ENCODE data around the gene FLNC.

FLNC gene

DNA sequence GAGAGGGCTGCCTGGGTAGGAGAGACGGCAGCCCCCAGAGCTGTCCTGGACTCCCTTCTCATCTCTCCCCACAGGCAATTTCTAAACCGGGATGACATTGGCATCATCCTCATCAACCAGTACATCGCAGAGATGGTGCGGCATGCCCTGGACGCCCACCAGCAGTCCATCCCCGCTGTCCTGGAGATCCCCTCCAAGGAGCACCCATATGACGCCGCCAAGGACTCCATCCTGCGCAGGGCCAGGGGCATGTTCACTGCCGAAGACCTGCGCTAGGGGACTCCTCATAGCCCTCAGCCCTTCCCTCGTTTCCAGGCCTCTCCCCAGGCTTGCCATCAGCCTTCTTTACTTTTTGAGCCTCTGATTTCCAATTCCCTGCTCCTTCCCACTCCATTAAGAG lies 35.1 kb downstream of the FLNC start:
- no peak for DNase-seq (ENCODE audit: low spot score)

DNA sequence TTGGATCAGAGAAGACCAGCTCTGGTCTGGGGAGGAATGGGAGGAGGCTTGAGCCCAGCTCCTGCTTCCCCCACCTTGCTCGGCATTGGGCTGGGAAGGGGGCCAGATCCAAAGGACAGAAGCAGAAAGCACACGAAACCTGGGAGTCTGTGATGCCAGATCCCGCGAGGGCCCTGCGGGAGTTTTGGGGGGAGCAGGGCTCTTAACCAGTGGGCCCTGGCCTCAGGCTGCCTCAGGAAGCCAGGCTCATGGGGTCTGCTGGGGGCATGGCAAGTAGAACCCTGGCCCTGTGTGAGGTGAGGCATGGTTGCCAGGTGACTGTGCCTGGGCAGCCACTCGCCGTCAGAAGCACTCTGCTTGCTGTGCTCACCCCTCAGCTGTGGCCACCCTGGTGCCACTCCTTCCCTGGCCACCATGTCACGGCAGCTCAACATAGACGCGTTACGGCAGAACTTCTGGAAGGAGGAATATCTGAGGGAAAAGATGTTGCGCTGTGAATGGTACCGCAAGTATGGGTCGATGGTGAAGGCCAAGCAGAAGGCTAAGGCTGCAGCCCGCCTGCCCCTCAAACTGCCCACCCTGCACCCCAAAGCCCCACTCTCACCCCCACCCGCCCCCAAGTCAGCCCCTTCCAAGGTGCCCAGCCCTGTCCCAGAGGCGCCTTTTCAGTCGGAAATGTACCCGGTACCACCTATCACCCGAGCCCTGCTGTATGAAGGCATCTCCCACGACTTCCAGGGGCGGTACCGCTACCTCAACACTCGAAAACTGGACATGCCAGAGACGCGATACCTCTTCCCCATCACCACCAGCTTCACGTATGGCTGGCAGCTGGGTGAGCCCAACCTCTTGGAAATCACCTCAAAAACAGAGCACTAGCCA lies 36.0 kb downstream of the FLNC start:
- DNase-seq (ENCODE audit: low spot score), result no peak

DNA sequence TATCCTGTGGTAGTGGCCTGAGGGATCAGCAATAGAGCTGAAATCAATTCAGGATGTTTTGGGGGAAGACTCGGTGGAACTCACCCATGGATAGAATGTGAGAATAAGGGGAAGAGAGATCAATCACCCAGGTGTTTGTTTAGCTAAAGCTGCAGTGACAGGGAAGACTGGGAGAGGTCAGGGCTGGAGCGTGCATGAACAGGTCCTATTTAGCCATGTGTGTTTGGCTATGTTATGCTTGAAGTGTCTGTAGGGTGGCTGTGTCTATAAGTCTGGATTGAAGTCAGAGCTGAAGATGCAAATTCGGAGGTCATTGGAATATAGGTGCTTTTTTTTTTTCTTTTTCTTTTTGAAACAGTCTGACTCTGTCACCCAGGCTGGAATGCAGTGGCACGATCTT lies 37.0 kb downstream of the FLNC start:
- no peak for DNase-seq (ENCODE audit: low spot score)

DNA sequence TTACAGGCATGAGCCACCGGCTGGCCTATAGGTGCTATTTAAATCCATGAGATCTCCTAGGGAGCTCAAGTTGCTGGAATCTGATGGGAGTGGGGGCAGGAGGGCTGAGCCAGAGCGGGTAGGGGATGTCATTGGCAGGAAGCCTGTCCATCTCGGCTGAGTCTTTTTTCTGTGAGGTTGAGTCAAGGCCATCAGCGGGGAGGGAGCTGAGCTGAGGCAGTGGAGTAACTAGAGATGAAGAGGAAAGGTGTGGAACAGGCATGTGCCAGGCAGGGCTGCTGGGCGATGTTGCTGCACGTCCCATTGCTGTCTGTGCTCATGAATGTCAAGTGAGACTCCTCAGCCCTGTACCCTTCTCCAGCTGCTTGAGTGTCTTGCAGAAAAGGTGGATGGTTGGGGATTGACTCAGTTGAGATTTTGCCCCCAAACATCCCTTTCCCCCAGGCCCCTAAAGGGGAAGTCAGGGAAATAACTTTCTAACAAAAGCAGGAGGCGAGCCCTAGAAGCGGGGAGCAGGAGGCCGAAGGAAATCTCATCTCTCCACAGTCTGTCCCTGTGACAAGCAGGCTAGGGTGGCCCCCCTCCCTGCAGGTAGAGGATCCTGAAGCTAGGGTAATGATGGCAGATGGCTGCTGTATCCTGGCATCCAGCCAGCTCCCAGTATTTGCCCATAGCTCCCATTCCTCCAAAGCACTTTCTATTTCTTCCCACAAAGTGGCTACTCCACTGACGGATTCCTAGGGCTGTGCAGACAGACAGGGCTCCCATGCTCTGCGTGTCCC lies 37.8 kb downstream of the FLNC start:
- peak; percentile 53 for DNase-seq (ENCODE audit: low spot score)

DNA sequence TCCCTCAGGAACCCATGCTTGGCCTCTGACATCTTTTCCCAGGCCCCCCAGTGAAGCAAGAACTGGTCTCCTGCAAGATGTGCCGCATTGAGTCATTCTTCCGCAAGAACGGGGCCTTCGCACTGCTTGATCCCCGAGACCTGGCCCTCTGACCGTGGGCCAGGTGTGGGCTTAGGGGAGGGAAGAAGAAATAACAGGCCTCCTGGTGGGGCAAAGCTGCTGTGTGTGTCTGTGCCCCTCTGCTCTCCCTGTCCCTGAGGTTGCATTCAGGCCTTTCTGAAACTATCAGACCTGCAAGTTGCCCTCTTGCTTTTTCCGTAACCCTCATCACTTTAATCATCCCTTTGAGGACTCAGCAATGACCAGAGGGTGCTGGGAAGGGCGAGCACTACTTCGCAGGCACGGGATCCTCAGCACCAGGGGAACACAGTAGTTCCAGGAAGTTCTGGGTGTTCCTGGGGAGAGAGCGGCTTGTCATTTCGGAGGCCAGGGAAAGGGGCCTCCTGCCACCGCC lies 38.5 kb downstream of the FLNC start:
- peak; percentile 59 for DNase-seq (ENCODE audit: low spot score)

DNA sequence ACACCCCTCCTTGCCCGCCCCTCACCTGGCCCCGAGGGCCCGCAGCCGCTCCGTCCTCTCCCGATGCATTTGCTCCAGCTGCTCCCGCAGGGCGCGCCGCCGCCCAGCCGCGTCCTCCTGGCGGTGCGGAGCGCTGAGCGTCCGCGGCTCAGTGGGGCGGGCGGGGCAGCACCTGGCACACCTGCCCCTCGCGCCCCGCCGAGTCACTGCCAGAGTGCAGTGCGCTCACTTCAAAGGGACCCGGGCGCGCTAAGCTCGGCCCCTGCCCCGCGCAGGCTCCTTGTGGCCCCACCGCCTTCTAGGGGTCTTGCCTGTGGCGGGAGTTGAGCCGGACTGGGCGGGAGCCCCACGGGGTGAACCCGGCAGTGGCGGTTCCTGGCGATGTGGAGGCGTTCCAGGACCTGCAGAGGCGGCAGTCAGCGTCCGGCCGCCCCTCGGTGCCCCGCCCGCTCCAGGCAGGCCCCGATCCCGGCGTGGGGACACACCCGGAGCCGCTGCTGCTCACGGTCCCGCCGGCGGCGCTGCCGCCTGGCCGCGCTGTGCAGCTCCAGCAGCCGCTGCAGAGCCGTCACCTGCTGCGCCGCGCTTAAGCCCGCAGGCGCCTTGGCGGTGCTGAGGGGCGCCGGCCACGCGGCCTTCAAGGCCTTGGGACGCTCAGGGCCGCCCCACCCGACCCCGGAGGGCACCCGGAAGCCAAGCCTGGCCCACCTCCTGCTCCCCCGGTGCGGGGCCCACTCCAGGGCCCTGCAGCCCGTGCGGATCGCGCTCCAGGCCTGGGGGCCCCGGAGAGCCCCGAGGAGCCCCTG lies 39.1 kb downstream of the FLNC start:
- DNase-seq (ENCODE audit: low spot score), result peak; percentile 81

DNA sequence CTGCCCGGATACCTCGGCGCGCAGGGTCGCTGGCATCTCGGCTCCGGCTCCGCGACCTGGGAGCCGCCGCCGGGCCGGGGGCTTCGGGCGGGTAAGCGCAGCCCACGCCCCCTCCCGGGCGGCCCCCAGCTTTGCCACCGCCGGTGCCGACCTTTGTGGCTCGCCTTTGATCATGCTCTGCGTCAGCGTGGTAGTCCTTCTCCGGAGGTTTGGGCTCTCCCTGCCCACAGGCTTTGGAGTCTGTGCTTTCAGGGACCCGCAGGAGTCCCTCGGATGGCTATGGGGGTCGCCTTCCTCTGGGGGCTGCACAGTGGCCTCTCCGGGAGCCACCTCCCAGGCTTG lies 39.7 kb downstream of the FLNC start:
- peak; percentile 43 for DNase-seq (ENCODE audit: low spot score)

DNA sequence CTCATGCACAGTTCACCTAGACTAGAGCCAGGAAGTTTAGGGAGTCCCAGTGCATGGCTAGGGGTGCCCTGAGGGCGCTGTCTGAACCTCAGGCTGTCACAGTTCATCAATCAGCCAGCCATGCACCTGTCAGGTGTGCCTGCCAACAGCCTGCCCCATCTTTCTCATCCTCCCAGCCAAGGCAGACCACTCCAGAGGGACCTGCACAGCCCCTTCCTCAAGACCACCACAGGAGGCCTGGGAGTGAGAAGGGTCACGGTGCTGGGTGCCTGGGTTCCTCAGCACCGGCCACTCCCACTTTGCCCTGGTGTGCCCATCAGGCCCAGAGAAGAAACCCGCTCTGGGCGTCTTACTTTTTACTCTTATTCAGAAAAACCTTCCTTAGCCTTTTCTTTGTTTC lies 40.8 kb downstream of the FLNC start:
- no peak for DNase-seq (ENCODE audit: low spot score)

DNA sequence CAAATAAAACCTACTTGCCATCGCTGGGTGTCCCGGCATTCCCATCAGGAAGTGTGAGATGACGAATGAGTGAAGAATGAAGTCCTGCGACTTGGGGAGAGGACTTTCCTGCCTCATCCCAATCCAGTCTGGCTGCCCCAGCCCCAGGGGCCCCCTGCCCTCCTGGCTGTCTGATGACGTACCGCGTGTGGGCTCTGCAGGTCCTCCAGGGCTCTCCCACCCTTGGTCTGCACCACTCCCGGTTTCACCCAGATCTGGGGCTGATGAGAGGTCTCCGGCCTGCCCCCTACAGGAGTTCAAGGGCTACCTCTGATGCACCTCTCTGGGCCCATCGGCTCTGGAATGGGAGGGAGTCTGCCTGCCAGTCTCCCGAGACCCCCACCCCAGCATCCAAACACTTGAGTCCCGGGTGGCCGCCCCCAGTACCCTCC lies 42.2 kb downstream of the FLNC start:
- no peak for DNase-seq (ENCODE audit: low spot score)

DNA sequence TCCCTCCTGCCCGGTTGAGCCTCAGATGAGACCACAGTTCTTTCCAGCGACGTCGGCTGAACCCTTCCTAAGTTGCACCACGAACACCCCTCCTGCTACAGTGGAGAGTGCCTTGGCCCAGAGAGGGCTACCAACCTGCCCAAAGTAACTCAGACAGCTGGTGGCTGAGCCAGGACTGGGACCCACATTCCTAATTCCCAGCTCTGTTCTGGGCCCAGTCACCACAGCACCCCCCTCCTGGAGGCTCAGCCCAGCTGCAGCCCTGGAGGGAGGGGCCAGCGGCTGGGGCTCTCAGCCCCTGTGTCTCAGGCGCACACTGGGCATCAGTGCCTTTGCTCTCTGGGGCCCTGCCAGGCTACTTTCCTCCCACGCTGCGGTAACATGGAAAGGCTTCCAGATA lies 43.0 kb downstream of the FLNC start:
- DNase-seq (ENCODE audit: low spot score), result no peak

DNA sequence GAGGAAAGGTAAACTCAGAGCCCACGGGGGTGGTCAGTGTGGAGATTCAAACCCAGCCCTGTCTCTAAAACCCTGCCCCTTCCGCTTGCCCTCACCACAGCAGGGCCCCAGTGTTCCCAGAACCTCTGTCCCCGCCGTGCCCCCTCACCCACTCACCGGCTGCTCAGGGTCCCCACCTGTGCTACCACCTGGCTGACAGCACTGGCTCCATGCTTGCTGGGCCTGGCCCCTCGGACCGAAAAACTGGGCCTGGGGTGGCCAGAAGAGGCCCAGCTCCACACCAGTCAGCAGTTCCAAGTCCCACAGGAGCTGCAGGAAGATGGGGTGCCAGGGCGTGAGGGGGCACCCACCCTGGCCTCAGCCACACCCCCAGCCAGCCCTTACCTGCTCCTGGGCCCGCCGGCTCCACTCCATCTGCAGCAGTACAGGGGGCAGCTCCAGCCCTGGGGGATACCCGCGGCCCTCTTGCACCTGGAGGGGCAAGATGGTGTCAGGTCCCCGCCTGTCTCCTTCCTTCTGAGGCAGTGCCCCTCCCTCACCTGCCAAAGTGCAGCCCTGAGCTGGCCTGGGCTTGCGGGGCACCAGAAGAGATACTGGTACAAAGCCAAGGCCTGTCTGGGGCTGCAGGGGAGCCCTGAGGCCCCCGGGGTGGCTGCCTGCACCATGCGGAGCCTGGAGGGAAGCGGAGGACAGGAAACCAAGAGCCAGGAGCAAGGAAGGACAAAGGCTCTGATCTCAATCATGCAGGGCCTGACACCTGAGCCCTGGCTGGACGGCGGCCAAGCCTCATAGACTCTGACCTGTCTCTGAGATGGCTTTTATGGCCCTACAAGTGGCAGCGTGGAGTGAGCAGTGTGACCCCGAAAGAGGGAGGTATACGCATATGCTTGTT lies 44.2 kb downstream of the FLNC start:
- no peak for DNase-seq (ENCODE audit: low spot score)

DNA sequence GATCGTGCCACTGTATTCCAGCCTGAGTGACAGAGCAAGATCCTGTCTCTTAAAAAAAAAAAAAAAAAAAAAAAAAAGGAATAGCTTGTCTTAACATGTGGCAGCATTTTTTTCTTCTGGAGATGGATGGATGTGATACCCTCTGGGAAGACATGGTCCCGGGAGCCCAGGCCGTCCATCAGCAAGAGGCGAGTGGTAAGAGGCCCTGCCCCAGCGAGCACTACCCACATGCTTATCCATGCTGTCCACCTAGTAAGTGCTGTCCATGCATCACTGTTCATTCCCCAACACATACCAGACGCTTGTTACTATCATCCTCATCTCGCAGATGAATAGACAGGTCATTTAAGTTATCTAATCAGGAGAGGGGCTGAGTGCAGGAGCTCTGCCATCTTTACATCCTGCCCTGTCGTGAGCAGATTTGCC lies 45.3 kb downstream of the FLNC start:
- DNase-seq (ENCODE audit: low spot score), result no peak

DNA sequence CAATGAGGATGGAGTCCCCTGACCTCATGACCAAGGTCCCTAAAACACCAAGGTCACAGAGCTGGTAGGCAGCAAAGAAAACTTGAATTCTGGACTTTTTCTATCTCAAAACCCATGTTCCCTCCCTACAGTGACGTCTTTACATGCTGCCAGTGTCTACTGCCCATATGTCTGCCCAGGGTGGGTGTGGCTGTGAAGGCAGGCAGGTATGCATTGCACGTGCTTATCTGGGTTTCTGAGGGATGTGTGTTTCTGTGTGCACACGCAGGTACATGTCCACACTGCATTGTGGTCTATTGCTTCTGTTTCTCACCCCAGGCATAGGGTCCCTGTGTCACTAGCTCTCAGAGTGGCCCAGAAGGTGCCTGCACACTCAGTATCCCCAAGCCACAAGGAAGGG lies 45.9 kb downstream of the FLNC start:
- peak; percentile 43 for DNase-seq (ENCODE audit: low spot score)

DNA sequence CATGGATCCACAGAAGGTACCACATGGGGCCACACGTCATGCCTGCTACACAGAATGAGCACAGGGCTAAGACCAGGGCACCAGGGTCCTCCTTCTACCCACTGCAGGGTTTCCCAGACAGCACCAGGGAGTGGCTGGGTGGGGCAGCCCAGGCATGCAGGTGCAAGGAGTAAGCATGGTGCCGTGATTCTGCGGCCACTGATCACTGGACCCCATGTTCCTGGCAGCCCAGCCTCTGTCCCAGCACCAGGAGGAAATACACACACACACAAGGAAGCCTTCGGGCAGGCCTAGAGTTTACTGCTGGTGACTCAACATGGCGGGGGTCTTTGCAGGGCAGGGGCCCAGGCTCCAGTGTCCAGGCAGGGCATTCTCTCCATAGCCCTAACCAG lies 46.4 kb downstream of the FLNC start:
- DNase-seq (ENCODE audit: low spot score), result no peak

DNA sequence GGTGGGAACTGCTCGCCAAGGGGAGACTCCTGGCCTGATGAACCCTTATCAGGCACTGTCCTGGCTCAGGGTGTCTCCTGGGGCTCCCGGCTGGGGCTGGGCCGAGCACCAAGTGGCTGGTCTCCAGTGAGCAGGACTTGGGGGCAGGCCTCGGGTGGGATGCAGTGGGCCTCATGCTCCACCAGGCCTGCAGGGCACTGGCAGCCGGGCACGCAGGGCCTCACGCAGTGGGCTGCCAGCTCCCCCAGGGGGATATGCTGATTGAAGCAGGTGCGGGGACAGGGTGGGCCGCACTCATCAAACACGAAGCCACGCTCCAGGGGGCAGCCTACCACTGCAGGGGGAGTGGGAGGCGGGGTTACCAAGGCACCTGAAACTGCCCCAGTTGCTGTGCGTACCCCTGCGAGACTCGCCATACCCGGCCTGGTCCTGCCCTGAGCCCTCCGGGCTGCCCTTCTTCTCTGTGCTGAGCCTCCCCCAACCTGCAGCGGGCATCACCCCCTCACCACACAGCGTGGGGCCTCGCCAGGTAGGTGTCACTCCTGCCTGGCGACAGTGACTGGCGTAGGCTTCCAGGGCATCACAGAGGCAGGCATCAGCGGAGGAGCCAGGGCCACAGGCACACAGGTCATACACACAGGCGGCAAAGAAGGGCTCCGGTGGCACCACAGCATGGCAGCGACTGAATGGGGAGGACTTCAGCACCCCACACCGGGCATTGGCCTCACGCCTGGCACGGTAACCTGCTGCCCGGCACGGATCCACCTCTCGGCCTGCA lies 47.0 kb downstream of the FLNC start:
- DNase-seq (ENCODE audit: low spot score), result no peak

DNA sequence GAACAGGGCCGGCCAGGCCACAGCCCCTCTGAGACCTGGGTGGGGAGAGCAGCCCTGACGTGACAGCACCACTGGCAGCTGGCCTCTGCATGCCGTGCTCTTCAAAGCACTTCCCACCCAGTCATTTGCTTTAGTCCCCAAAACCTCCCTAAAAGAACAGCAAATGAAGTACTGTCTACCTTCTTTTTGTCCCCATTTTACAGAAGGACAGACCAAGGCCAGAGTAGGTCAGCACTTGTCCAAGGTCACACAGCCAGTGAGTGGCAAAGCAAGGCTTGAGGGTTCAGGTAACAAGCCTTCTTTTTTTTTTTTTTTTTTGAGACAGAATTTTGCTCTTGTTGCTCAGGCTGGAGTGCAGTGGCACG lies 47.5 kb downstream of the FLNC start:
- no peak for DNase-seq (ENCODE audit: low spot score)

DNA sequence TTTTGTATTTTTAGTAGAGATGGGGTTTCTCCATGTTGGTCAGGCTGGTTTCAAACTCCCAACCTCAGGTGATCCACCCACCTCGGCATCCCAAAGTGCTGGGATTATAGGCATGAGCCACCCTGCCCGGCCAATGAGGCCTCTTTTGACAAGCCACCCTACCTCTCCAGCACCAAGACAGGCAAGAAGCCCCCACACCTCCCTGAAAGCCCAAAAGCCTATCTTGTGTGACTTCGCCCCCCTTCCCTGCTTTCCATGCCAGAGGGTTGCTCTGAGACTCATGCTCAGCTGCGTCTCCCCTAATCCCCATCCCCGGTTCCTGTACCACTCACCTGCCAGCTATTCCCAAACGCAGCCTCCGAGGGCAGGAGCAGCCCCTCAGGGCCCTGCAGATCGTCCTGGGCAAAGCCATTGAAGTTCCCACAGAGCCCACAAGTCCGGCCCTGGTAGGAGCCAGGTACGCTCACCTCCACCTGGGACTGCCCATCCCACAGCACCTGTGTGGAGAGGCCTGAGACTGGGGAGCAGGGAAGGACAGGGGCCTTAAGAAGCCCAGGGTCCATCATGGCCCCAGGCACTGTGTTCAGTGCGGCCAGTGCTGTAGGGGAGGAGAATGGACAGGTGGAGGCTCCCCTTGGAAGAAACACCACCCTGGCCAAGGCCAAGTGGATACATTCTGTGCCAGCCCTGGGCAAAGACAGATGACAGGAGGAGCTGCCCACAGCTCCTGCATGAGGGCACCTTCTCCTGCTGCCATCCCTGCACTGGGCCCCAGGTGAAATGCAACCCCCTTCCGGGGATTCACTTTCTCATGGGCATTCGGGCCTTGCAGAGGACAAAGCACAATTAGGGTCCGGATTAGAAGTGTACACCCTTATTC lies 48.3 kb downstream of the FLNC start:
- DNase-seq (ENCODE audit: low spot score), result no peak

DNA sequence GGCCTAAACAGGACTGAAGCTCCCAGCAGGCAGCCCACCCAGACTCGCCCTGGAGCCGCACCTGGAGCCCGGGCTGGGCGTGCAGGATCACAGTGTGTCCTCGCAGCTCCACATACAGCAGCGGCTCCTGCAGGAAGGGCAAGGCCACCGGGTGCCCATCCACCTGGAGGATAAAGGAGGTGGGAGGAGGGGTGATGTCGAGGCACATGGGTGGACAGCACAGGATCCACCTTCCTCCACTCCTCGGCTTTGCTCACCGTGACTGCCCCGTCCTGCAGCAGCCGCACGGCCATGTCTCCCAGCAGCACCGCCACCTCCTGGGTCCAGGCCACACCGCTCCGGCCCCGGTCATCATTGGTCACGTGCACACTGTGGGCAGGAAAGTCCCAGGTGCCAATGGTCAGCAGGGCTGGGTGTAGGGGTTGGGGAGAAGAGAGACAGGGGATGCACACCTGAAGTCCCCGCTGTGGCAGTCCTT lies 49.3 kb downstream of the FLNC start:
- DNase-seq (ENCODE audit: low spot score), result no peak

DNA sequence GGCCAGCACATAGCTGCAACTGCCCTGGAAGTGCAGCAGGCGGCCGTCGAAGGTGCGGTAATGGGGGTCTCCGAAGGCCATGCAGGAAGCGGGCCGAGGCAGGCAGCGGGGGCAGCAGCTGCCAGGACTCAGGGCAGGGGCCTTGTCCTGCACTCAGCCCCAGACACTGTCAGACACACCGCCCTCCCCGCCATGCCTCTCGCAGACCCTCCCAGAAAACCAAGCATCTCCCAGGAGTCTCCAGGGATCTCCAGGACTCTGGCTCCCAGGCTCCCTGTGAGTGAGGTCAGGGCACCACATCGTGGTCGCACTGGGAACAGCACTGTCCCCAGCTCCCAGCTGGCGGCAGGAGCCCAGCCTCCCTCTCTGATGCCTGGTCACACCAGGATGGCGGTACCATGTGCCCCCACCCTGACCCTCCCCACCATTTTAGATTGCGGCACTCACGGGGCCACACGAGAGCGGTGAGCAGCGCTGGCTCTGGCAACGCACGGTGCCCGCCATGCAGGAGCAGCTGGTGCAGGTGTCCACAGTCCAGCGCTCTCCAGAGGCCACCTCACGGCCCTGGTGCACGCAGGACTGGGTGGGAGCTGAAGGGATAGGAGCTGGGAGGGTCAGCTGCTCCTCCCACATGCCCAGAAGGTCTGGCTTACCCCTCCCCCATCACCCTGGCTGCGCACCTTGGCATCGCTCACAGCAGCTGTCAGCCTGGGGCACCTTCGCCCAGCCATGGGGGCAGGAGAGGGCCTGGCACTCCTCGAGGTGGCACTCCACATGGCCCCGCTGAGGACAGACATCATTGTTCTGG lies 49.9 kb downstream of the FLNC start:
- peak; percentile 43 for DNase-seq (ENCODE audit: low spot score)

All from SW480 (cell line).